ENCODE data around the gene MYBPH.

DNA sequence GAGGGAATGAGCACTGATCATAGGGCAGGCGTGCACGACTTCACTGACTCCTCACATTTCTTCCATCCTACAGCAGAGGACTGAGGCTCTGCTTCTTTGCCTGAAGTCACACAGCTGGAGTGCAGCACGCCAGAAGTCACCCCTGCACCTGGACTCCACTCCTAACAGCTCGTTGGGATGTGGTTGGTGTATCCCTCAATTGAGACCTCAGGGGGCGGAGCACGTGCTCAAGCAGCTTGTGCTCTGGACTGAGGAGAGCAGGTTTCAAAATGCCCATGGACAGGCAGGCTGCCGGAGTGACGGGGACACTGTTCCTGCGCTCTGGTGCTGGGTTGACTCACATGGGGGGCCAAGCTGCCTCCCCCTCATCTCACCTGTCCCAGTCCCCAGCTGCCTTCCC is 39.9 kb upstream of the MYBPH start:
- TF ChIP-seq, protein P1, sequence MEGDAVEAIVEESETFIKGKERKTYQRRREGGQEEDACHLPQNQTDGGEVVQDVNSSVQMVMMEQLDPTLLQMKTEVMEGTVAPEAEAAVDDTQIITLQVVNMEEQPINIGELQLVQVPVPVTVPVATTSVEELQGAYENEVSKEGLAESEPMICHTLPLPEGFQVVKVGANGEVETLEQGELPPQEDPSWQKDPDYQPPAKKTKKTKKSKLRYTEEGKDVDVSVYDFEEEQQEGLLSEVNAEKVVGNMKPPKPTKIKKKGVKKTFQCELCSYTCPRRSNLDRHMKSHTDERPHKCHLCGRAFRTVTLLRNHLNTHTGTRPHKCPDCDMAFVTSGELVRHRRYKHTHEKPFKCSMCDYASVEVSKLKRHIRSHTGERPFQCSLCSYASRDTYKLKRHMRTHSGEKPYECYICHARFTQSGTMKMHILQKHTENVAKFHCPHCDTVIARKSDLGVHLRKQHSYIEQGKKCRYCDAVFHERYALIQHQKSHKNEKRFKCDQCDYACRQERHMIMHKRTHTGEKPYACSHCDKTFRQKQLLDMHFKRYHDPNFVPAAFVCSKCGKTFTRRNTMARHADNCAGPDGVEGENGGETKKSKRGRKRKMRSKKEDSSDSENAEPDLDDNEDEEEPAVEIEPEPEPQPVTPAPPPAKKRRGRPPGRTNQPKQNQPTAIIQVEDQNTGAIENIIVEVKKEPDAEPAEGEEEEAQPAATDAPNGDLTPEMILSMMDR (IDR thresholded peaks at IDR 0.05; ENCODE audit: low read depth, low read length): no peak
- no peak for TF ChIP-seq EZH2phosphoT487 (IDR thresholded peaks at IDR 0.05; ENCODE audit: low read depth)
